ENCODE data around the gene PLEKHG4B.
"Not testable (repeated sequence)": the region's sequence is repeated elsewhere in the genome, so short reads cannot be mapped to it uniquely, and the experiment has no call there.

Gene PLEKHG4B

DNA sequence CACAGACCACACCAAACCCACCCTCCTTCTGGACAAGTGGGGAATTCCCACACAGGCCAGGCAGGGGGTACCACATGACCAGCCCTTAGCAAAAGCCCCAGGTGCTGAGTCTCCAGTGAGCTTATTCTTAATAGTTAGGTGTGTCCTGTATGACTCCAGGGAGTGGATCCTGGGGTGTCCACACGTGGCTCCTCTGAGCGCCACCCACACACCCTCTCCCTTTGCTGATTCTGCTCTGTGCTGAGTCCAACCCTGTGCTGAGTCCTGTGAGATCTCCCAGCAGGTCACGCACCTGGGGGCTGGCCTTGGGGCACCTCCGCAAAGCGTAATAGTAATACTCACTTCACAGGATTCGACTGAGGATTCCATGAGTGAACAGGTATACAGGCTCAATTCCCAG lies 112.0 kb downstream of the PLEKHG4B start:
- DNase-seq, result no peak

DNA sequence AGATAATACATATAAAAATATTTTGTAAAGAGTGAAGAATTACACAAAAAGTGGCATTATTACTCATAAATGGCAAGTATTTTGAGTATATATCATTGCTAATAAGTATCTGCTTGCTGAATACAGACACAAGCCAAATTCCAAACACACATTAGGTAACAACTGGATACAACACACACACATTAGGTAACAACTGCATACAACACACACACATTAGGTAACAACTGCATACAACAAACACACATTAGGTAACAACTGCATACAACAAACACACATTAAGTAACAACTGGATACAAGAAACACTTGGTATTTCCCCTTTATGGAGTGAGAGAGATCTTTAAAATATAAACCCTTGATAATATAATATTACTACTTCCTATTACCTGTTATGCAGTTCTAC lies 112.5 kb downstream of the PLEKHG4B start:
- DNase-seq, result no peak

- DNase-seq, result no peak
These were observed 113.2 kb downstream of the PLEKHG4B start for GRCh38 chr5:204966-205670.

- no peak for DNase-seq
These were observed 114.4 kb downstream of the PLEKHG4B start for GRCh38 chr5:206406-206805.

- no peak for DNase-seq
These were observed 115.1 kb downstream of the PLEKHG4B start for GRCh38 chr5:206927-207536.

GRCh38 chr5:207599-207998 lies 115.6 kb downstream of the PLEKHG4B start:
- DNase-seq, result no peak

- DNase-seq, result no peak
These were observed 116.6 kb downstream of the PLEKHG4B start for GRCh38 chr5:208449-209114.

- DNase-seq, result no peak
These were observed 121.9 kb downstream of the PLEKHG4B start for GRCh38 chr5:213803-214395.

DNA sequence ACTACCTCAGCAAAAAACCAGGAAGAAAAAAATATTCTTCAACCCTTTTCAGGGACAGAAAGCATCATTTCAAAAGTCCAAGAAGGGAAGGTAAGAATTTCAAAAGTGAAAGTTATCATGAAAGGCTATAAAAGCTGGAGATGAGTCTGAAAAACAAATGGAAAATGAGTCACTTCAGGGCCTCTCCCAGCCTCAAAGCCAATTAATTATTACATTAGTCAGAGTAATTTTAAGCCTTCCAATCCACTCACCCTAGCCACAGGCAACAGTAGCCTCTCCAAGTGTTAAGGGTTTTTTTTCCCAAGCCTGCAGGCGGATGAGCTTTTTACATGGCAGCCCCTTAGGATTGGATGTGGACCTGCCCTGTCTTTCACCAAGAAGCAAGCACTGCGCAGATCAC lies 123.3 kb downstream of the PLEKHG4B start:
- not testable (repeated sequence) for DNase-seq

DNA sequence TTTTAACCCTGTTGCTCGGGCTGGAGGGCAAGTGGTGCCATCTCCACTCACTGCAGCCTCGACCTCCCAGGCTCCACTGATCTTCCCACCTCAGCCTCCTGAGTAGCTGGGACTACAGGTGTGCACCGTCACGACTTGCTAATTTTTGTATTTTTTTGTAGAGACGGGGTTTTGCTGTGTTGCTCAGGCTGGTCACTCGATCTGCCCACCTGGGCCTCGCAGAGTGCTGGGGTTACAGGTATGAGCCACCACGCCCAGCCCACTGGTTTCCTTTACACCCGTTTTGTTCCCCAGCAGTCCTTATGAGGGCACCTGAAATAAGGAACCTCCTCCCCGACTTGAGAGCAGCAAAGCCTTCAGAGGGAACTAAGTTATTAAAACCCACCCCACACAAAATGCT lies 124.1 kb downstream of the PLEKHG4B start:
- not testable (repeated sequence) for DNase-seq

GRCh38 chr5:217494-218456 lies 125.8 kb downstream of the PLEKHG4B start, which contains the start of the genes CCDC127 and SDHA:
Gene CCDC127 (minus strand): TSS chr5:218153. CDS start chr5:216849, 1,304 bp downstream.
Gene SDHA (plus strand): TSS chr5:218320. CDS start chr5:218356, 36 bp downstream.
- DNase-seq, result peak; percentile 98

DNA sequence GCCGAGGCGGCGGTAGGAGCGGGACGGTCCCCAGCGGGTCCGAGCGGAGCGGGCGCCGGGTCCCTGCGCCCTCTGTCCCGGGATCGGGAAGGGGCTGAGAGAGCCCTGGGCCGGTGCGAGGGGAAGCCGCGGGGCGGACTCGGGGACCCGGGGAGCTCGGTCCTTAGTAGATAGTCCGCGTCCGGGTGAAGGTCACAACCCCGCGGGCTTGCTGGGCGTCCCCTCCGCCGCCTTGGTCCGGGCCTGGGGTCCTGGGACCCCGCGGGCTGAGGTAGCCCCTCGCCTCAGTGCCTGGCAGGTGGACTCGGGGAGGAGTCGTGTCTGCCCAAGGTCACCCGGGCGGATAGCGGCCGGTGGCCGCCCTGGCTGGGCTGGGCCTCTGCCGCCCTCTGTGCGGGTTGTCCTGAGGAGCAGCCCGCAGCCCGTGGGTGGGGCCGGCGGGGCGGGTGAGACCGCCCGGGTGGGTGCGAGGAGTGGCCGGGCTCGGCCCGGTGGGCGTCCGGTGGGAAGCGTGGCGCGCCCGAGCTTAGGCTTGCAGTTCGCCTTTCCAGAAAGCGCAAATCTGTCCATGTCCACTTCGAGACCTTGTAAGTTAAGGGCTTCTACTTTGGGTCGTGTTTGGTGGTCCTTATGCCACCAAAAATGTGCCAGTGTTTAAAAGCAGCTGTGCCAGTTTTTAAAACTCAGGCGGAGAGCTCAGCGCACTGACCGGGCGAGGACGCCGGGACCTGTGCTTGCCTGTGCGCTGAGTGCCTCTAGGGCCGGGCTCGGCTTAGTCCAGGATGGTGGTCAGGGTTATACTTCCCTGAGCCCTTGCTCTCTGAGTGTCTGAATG lies 126.7 kb downstream of the PLEKHG4B start:
- peak; percentile 59 for DNase-seq

DNA sequence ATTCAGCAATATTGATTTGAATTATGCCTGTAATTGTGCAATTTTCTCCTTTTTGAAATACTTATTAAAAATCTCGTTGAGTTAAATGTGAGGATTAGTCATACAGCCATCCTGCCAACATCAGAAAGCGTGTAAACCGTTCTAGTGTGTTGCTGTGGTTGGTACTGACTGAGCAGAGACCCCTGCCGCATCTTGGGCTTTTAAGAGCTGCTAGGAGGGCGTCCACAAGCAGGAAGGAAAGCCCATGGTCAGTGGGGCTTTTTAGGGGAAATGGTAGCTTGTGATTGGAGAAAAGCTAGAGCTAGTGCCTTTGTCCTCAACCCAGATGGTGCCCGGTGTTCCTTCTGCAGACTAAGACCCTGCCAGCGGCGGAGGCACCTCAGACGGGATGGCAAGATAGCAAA lies 127.5 kb downstream of the PLEKHG4B start:
- peak; percentile 55 for DNase-seq

GRCh38 chr5:219991-220390 lies 128.0 kb downstream of the PLEKHG4B start:
- DNase-seq, result peak; percentile 63

GRCh38 chr5:222951-223715 lies 131.2 kb downstream of the PLEKHG4B start:
- not testable (repeated sequence) for DNase-seq

- DNase-seq, result no peak
These were observed 131.8 kb downstream of the PLEKHG4B start for GRCh38 chr5:223791-224190.

GRCh38 chr5:225334-225733 lies 133.4 kb downstream of the PLEKHG4B start:
- no peak for DNase-seq

DNA sequence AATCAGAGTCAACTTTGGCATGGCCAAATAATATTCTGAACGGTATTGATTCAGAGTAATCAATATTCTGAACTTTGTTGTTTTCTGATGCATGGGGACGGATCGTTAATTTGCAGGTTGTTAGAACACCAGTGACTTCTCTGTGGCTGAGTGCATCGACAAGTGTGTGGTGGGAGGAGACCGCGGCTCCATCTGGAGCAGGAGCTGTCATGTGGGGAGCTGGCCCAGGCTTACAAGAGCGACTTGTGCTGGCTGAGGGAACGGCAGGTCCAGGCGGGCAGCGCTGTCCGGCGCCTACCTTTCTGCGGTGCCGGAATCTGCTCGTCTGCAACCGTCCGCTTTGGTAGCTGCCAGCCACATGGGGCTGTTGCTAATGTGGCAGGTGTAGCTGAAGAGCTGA lies 135.4 kb downstream of the PLEKHG4B start:
- not testable (repeated sequence) for DNase-seq

DNA sequence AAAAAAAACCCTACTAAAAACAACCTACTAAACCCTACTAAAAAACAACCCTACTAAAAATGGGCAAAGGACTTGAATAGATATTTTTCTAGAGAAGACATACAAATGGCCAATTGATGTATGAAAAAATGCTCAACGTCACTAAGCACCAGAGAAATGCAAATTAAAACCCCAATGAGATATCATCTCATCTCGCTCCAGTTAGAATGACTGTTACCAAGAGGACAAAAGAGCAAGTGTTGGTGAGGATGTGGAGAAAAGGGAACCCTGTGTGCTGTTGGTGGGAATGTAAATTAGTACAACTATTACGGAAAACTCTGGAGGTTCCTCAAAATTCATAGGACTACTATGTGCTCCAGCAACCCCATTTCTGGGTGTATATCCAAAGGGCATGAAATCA lies 136.9 kb downstream of the PLEKHG4B start:
- no peak for DNase-seq

GRCh38 chr5:230711-231110 lies 138.7 kb downstream of the PLEKHG4B start:
- no peak for DNase-seq

- DNase-seq, result no peak
These were observed 139.7 kb downstream of the PLEKHG4B start for GRCh38 chr5:231661-232060.

All from RPMI8226 (cell line).